Stimulated activated CD4-positive, alpha-beta T cell treated with anti-CD3 and anti-CD28 coated beads, Interleukin-1b, Interleukin-23, amount 100 ng/mL, for 48 hours (primary cell): ENCODE results near the gene CREM.

Experiments
- DNase-seq: peaks from one replicate; pipeline ENCODE4 v3.0.0-alpha.2; 2020

CREM gene

GRCh38 chr10:35136263-35136815, 9.7 kb downstream of the CREM start:
- DNase-seq: no peak

- no peak for DNase-seq
Measured at GRCh38 chr10:35140126-35140525, 13.5 kb downstream of the CREM start.

DNA sequence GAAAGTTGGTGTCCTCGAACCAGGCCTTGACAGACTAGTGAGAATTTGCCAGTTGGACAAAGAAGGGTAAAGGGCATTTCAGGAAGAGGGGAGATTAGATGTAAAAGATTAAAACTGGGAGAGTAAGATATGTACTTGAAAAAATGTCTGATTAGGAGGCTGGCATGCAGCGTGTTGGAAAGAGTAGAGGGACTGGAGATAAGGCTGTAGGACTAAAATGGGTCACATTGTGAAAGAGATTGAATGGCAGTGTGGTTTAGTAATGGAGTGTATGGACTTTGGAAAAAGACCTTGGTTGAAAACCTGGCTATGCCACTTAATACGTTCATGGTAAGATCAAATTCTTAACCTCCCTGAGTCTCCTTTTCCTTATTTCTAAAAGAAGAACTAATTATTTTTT, 14.1 kb downstream of the CREM start:
- DNase-seq: no peak

DNA sequence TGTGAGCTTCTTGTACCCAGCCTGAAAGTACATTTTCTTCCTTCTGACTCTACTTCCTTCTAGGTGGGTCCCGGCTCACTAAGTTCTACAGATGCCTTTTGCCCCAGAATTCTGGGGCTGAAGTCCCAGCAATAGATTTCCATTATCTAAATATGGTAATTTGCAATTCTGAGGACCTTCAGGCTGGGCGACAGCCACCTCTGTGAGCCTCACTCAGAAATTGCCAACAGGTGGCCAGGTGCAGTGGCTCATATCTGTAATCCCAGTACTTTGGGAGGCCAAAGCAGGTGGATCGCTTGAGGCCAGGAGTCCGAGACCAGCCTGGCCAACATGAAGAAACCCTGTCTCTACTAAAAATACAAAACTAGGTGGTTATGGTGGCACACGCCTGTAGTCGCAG, 23.7 kb downstream of the CREM start:
- DNase-seq: no peak

DNA sequence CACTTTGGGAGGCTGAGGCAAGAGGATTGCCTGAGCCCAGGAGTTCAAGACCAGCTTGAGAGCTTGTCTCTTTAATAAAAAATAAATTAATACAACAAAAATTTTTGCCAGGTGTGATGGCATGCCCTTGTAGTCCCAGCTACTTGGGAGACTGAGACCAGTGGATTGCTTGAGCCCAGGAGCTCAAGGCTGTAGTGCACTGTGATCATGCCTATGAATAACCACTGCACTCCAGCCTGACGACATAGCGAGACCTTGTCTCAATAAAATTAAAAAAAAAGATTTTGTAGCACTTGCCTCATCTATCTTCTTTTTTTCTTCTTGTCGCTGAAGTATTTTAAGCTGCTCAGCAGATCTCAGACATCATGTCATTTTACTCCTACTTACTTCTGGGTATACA, 26.3 kb downstream of the CREM start:
- DNase-seq: no peak

DNA sequence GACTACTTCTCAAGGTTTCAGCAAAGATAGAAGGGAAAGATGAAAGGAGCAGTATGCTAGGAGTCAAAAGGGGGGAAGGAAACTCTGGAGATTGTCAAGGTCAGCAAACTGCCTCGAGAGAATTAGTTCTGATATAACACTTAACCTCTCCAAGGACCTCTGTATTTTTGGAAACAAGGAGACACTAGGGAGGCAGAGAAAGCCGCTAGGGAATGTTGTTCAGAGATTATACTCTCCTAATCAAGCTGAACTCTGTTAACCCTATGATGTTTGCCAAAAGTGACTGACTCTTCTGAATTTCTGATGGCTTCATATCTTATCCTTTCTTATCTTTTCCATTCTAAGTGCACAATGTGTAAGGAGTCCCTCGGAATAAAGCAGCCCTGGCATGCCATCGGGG, 27.1 kb downstream of the CREM start:
- no peak for DNase-seq

GRCh38 chr10:35160743-35161142, 34.1 kb downstream of the CREM start:
- no peak for DNase-seq

DNA sequence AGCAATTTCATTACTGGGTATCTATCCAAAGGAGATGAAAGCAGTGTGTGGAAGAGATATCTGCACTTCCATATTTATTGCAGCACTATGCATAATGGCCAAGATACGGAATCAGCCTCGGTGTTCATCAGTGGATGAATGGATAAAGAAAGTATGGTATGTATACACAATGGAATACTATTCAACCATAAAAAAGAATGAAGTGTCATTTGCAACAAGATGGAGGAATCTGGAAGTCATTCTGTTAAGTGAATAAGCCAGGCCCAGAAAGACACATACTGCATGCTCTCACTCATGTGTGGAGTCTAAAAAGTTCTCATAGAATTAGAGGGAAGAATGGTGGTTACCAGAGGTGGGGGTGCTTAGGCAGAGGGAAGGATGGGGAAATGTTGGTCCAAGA, 35.3 kb downstream of the CREM start:
- no peak for DNase-seq

DNA sequence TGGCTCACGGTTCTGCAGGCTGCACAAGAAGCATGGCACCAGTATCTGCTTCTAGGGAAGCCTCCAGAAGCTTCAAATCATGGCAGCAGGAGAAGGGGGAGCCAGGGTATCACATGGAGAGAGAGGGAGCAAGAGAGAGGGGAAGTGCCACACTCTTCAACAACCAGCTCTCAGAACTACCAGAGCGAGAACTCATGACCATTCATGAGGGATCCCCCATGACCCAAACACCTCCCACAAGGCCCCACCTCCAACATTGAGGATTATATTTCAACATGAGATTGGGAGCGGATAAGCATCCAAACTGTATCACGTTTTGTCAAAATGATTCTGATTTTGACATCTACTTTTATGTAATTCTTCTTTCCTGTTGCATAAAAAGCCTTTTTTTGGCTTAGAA, 38.5 kb downstream of the CREM start:
- no peak for DNase-seq

DNA sequence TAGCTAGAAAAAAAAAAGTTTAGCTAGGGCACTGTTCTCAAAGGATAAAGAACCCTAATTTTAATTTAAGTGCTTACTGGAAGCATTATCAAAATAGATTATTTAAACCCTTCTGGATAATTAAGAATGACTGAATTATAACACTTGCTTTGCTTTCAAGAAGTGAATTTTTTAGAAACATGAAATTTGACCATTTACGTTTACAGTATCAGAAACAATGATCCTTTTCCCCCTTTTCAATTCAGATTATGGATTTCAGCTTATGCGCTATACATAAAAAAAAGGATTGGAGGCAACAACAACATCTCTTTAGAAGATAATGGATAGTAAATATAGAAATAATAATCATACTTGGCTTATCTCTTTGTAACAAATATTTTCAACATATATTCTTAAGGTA, 39.2 kb downstream of the CREM start:
- no peak for DNase-seq

DNA sequence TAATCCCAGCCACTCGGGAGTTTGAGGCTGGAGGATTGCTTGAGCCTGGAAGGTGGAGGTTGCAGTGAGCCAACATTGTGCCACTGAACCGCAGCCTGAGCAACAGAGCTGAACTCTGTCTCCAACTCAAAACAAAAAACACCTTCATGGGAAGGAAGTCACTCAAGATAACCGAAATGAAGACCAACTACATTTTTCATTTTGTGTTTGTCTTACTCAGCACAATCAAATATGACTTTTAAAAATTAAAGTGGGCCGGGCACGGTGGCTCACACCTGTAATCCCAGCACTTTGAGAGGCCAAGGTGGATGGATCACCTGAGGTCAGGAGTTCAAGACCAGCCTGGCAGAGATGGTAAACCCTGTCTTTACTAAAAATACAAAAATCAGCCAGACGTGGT, 40.0 kb downstream of the CREM start:
- no peak for DNase-seq

DNA sequence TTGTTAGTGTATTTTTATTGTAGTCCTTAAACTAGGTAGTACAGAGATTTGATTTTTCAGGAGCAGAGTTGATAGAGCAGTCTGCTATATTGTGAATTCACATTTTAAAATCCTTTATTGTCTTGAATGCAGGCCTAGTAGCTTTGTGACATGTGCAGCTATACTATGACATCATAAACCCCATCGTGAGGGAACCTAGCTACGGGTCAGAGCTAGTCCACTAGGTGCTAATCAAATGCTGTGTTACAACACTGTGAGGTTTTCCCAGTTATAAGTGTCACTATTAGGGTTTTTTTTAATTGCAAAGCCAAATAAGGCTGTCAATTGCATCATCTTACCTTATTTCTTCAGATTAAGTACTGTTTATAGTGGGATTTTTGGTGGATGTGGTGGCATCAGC, 40.7 kb downstream of the CREM start:
- no peak for DNase-seq

DNA sequence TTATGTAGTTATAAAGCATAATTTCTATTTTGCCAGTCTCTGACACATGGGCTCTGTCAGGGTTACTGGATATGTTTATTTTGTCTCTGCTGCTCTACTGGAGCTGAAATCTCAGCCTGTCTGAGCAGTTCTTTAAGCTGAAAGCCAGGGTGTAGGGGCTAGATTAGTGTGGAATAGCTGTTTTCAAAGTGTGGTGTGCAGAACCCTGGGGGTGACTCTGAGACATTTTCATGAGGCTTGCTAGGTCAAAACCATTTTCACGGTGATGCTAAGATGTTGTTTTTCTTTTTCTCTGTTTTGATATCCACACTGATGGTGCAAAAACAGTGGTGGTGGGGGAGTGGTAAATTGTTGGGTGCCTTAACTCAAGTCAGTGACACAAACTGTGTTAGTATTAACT, 45.5 kb downstream of the CREM start:
- DNase-seq: no peak

DNA sequence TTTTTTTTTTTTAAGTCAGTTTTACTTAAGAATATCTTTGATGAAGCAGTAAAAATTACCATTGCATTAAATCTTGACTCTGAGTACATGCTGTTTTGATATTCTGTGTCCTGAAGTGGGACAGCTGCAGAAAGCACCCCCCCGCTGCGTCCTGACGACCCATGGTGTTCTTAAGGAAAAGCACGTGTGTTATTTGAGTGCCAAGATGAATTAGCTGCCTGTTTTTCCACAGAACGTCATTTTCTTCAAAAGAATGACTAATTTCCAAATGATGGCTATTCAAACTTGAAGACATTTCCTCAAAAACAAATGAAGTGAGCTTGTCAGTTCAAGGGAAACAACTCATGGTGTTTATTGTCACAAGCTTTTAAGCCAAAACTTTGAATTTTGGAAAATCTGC, 45.9 kb downstream of the CREM start:
- no peak for DNase-seq

DNA sequence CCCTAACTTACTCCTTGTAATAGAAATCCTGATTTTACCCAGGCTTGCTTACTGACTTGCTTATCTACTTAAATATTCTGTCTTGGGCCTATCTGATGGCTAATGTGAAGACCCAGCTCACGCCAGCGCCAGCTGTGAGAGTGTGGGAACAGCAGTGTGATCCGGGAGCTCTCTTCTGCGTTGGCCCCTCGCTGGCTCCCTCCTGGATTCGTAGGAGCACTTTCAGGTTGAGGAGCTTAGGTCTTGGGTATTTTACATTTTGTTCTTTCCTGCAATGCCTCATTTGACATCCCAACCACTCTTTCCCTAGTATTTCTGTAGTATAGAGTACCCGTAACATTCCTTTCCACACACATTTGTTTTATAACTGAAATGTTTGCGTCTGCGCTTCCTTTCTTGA, 51.7 kb downstream of the CREM start:
- DNase-seq: no peak

DNA sequence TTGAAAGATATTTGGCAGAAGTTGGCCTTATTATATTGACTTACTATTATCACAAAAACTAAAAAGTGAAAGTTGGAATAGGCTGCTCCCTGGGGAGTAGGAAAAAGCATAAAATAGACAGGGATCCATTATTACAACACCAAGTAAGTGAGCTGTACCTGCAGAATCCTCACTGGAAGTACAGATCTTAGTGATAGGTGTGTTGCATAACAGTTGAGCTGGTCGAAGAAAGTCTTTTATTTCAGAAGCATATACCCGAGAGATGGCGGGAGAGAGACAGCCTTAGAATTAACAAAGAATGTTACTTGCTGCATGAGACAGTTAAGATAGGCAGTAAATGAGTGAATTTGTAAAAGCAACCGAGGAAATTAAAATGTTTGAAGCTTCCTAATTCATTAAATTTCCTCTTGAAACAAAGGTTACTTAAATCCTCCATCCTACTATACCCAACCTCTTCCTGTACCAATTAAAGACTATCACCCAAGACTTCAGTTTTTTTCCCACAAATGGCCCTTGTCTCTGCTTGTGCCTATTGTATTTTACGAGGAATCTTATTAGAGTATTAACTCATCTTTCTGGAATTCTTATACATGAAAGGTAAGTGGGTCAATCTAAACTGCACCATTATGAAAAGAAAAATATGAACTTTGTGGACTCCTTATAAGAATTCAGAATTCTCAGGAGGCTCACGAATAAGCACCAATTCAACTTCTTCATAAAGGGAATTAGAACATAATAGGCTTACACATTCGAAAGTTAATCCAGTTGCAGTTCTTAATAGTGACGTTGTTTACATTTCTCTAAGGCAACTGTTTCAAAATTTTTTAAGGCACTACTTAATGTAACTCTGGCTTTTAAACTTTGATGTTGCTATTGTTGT, 56.2 kb downstream of the CREM start:
- no peak for DNase-seq

DNA sequence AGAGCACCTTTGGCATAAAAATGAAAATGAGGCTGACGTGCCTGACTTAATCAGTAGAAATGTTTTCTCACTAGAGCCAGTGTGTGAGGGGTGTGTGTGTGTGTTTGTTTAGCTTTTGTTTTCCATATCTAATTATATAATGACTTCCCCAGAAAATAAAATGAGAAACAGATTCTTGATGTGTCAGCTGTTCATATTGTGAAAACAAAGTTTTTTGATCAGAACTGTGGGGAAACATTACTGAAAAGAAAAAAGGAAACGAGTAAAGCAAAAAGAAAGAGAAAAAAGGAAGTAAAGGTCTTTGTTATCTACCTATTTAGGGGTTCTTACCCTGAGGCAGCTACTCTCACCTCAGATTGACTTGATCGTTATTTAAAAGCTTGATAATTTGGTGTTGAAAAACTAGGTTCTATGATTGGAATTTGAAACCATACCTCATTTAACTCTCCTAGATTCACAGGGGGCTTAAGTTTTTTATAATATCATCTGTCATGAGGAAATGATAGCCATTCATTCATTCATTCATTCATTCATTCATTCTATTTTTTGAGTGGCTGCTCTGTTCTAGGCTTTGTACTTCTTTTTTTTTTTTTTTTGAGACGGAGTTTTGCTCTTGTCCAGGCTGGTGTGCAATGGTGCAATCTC, 58.0 kb downstream of the CREM start:
- no peak for DNase-seq

- DNase-seq: no peak
Measured at GRCh38 chr10:35185260-35186034, 58.8 kb downstream of the CREM start.

DNA sequence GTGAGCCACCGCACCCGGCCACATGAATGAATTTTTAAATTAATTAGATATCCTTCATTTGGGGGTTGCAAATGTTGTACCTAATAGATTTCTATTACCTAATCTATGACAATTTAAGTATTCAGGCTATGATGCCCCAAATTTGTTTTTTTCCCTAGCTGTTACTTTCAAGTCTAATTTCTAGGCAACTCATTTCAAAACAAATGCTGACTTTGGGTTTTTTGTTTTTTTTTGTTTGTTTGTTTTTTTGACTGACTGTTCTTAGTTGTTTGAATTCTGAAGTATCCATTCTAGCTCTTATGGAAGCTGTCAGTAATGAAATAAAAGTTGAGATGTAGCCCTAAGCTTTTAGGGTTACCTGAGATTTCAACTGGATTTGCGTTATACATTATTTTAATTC, 62.3 kb downstream of the CREM start:
- DNase-seq: no peak

DNA sequence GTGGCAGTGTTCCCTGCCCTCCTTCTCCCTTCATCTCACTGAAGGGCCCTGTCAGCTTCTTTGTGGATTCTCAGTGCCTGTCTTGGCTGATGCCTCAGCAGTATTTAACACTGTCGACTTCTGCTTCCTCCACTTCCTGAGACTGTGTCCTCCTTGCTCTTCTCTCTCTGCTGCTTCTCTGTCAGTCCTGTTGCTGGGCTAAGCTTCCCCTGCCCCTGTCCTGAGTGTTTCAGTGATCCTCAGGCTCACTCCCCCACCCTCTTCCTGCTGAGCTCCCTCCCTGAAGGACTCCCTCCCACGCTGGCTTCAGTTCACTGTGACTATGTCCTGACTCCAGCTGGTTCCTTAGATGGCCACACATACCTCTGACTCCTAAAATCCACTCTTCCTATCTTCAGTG, 64.9 kb downstream of the CREM start:
- DNase-seq: no peak

- no peak for DNase-seq
Measured at GRCh38 chr10:35192645-35193249, 66.1 kb downstream of the CREM start.

- DNase-seq: no peak
Measured at GRCh38 chr10:35194471-35194870, 67.8 kb downstream of the CREM start.

DNA sequence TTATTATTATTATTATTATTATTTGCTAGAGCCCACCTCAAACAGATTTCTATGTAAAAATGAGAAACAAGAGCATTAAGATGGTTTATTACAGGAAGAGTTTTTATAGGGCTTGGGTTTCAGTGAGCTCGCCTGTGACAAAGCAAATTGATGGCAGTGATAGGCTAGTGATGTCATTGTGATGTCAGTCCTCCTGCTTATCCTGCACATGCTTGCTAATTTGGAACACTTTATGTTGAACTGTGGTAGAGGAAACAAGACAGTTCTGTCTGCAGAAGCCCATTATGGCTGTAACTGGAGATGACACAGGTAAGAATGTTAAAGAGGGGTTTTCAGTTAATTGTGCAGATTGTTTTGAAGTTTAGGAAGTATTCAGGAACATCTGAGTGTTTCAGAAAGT, 68.3 kb downstream of the CREM start:
- DNase-seq: peak; percentile 41
